Mesendoderm (in vitro differentiated cells): ENCODE results near the gene CD33. TPM values are rescaled to one million over a fixed set of nuclear protein-coding genes. Genes with fewer than 3 reads are reported as not detected.

Experiments
- small RNA-seq: library from polyadenylated mRNA; stranded (forward); fragments of <200 nt; extraction: miRNeasy Mini kit (QIAGEN cat#:217004); gene quantifications from one replicate; pipeline ENCODE3, GENCODE V24; 2013; ENCODE audit not compliant: insufficient read depth

The CD33 gene

Small RNA genes lying within 50 kb of the gene (small RNA-seq; reads per million reads assigned to genes)
- not detected for gene MIR8074
